GM19328 (cell line): Measurements from ENCODE around the gene FILIP1L.

Source experiments
- ATAC-seq: cut with Tn5 transposase; IDR thresholded peaks from one replicate; pipeline ENCODE4 v1.9.1; 2021; ENCODE audit warnings: mild to moderate bottlenecking, moderate library complexity; ENCODE audit not compliant: unreplicated experiment

FILIP1L gene

DNA sequence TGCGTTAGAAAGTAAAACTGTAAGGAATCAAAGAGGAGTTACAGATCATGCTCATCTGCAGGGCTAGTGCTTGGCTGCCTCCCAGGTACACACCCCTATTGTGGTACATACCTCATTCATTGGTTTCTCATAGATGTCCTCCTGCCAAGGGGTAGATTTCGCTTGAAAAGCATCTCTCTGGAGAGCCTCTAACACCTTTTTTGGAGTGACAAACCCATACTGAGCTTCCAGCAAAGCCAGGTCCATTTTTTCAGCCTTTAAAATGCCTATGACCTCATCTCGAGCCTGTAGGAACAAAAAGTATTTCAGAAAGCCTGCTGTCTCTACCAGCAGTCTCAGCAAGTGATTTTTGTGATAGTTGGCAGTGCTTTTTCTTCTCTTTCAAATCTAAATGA lies 184.6 kb downstream of the FILIP1L start:
- no peak for ATAC-seq

DNA sequence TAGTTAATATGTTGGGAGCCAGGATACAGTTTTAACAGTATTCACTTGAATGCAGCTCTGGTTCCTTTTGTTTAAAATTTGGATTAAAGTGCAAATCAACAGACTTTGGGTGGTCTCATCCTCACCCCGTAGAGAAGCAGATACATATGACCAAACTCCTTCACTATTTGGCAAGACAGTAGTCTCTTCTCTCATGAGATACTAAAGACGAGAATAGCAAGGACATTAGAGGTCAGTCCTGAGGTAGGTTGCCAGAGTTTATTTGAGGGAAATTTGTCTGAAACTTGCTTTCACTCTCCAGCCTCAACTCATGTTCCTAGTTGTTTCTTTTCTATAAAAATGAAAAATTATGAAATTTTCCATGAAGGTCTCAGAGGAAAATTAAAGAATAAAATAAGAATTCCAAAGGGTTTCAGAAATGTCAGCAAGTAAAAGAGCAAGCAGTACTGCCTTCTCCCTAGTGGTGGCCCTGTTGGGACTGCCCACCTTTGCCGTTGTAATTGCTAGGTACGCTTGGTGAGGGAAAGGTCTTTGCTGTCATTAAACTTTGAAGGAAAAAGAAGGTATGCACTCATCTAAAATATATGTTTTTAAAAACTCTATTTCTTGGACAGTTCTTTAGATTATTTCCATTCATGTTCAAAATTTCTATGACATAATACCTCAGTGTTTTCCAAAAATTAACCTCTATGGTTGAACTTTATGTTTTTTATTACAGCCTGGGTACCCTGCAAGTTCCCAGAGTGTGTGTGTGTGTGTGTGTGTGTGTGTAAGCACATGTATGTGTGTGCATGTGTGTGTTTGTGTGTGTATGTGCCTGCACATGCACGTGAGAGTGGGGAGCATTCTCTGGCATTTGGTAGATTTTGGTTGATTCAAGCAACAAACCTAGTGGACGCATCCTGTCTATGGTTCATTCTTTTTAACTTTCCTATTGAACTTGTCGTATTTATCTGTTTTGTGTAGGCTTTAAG lies 185.2 kb downstream of the FILIP1L start:
- ATAC-seq, result no peak

GRCh38 chr3:99927671-99928457 lies 186.4 kb downstream of the FILIP1L start:
- no peak for ATAC-seq

GRCh38 chr3:99925584-99926230 lies 188.6 kb downstream of the FILIP1L start:
- no peak for ATAC-seq

DNA sequence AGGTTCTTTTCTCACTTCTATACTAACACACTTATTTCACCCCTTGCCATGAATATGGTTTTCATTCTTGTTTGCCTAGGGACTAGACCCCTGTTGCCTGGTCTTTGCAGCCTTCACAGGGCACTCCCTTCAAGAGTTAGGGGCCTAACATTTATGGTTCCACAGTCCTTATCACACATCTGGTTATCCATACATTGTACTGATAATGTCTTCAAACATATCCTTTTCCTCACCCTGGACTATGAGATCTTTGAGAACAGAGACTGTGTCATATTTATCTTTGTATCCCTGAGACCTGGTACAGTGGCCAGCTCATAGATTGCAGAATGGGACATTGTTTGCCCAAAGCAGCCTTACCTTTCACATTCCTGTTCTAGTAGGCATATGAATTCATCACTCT lies 190.4 kb downstream of the FILIP1L start:
- no peak for ATAC-seq

DNA sequence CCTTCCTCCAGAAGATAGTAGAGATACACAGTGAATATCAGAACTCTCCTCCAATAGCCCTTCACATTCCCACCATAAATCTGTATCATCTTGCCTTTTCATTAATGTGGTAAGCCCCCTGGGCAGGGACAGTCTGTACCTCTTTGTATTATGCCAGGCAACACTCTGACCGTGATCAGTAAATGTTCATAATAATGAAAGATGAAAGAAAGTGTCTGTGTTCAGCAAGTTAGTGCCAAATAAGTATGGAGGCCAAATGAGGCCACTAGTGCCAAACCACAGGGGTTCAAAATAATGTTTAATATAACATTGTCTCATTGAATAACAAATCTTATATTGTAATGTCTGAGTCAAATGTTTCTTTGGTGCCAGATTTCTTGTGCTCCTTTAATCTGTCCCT lies 192.3 kb downstream of the FILIP1L start:
- no peak for ATAC-seq

GRCh38 chr3:99921377-99921695 lies 193.0 kb downstream of the FILIP1L start:
- no peak for ATAC-seq

GRCh38 chr3:99920481-99921376 lies 193.6 kb downstream of the FILIP1L start:
- ATAC-seq, result no peak

DNA sequence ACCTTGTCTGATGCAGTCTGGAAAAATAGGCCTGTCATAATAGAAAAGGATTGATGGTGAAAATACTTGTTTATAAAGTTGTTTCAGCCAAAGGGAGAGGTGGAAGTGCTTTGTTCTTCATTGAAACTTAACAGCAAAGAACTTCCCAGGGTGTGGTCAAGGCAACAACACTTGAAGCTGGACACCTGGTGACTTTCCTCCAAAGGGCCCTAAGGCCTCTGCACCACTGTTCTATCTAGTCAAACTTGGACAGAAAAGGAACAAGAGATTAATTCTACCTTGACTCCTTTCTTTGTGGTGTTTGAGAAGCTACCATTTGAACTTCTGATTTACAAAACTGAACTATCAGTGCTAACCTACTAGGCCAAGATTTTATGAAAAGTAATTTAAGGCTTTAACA lies 194.6 kb downstream of the FILIP1L start:
- ATAC-seq, result no peak

- no peak for ATAC-seq
Measured at GRCh38 chr3:99918715-99919114, 195.6 kb downstream of the FILIP1L start.

DNA sequence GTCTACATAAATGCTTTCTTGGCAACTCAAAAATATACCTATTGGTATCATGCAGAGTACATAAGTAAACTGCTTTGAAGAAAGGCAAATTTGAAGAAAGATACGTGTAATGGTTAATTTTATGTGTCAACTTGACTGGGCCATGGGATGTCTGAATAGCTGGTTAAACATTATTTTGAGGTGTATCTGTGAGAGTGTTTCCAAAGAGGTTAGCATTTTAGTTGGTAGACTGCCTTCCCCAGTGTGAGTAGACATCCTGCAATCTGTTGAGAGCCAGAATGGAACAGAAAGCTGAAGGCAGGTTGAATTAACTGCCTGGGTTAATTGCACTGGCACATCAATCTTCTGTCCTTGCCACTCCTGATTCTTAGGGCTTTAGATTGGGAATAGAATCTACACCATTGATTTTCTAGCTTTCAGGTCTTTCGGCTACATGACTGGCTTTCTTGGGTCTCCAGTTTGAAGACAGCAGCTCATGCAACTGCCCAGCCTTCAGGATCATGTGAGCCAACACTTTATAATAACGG lies 198.3 kb downstream of the FILIP1L start:
- no peak for ATAC-seq

DNA sequence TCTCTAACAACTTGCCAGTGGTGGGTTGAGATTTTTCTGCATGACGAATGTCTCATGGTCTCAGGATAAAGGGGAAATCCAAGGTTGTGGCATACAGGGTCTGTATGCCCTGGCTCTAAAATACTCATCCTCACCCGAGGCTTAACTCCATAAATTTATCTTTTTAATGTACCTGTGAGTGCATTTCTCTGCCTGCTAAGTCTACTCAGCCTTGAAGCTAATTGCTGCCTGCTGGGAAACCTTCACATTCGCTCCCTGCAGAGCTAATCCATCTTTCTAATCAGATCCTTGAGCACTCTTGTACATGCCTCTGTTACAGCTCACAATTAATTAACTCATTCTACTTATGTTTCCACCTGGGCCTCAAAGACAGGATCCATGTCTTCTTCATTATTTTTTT lies 202.9 kb downstream of the FILIP1L start:
- no peak for ATAC-seq

DNA sequence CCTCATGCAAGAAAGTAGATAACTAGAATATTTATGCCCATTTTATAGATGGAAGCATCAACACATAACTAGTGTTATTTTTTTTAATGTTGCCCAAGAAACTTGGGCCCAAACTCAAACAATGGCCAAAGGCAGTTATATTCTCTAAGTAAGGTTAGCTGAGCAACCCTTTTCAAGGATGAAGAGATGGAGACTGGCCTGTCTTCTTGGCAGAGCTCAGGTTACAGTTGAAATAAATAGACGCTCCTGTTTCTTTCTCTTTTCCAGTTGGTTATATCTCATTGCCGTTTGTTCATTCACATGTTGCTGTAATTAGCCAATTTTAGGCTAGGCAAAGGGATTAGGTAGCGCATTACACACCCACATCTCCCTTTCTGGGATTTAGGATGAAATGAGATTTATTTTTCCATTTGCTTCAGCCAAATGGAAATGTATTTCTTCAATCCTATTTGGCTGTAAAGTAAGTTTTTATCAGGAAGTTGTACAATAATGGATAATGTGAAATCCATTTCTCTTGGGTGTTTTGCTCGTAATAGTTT lies 203.5 kb downstream of the FILIP1L start:
- ATAC-seq, result no peak

- ATAC-seq, result no peak
Measured at GRCh38 chr3:99909714-99910495, 204.4 kb downstream of the FILIP1L start.

GRCh38 chr3:99907959-99908544 lies 206.2 kb downstream of the FILIP1L start:
- ATAC-seq, result no peak

- no peak for ATAC-seq
Measured at GRCh38 chr3:99903869-99904268, 210.4 kb downstream of the FILIP1L start.

- no peak for ATAC-seq
Measured at GRCh38 chr3:99902091-99902490, 212.2 kb downstream of the FILIP1L start.

- no peak for ATAC-seq
Measured at GRCh38 chr3:99901200-99901926, 212.9 kb downstream of the FILIP1L start.
